HG03060 (cell line): Measurements from ENCODE around the gene TFCP2L1.
"Not testable (repeated sequence)": the region's sequence is repeated elsewhere in the genome, so short reads cannot be mapped to it uniquely, and the experiment has no call there.

Experiments
- ATAC-seq: cut with Tn5 transposase; IDR thresholded peaks from one replicate; pipeline ENCODE4 v1.9.1; 2021; ENCODE audit warnings: low read depth, moderate number of reproducible peaks; ENCODE audit not compliant: unreplicated experiment

The TFCP2L1 gene

DNA sequence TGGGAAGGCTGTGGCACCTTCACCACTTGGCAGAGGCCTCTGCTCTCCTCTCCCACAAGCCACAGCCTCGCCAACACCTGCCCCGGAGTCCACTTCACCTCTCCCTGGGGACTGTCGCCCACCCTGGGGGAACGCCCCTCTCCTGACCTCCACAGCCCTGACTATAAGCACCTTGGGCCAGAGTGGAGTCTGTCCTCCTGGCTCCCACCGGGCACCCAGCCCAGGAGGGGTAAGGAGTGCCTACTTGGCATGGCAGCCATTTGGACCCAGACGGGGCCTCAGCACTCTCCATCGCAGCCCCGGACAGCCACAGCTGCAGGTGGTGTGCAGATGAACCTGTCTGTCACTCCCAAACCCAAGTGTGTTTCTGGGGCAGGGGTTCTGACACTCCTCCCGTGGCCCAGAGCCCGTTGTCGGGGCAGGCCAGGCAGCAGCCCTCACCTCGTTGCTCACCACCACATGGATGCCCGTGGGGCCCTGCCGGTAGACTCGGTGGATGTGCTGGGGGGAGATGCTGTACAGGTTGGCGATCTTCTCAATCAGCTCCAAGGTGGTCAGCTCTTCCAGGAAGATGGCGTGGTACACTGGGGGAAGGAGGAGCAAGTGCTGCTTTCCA, 53.5 kb downstream of the TFCP2L1 start:
- ATAC-seq: no peak

- ATAC-seq: no peak
These were observed 56.5 kb downstream of the TFCP2L1 start for GRCh38 chr2:121228521-121228920.

DNA sequence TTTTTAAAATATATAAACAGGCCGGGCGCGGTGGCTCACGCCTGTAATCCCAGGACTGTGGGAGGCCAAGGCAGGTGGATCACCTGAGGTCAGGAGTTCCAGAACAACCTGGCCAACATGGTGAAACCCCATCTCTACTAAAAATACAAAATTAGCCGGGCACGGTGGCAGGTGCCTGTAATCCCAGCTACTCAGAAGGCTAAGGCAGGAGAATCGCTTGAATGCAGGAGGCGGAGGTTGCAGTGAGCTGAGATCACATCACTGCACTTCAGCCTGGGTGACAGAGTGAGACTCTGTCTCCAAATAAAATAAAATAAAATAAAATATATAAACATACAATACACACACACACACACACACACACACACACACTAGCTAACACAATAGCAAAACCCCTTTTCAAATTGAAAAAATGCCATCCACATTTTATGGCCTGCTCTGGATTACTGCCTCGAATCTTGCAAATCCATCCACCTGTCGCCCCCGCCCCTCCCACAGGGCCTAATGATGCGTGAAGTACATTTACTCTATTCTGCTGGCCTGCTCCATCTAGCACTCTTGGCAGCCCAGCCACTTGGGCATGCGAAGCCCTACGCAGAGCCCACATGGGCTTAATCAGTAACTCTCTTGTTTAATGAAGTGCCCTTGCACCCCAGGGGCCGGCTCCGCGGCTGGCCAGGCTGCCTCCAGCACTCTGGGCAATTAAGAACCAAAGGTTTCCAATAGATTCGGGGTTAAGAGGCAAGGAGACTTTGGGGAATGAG, 57.4 kb downstream of the TFCP2L1 start:
- not testable (repeated sequence) for ATAC-seq

- not testable (repeated sequence) for ATAC-seq
These were observed 59.3 kb downstream of the TFCP2L1 start for GRCh38 chr2:121225681-121226080.

DNA sequence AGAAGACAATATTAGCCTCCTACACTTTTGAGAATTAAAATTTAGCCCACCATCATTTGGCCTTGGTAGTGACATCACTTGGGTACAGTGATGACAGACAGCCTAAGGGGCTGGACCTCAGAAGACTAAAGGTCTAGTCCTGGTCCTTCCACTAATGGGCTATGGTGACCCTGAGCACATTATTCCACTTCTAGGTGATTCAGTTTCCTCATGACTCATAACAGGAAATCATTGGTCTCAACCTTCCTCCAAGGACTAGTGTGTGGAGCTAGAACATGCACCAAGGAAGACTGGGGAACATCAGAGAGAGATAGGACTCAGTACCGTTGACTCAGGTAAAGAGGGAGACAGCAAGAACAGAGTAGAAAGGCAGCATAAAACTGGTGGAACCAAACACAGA, 64.0 kb downstream of the TFCP2L1 start:
- ATAC-seq: no peak

- no peak for ATAC-seq
These were observed 65.1 kb downstream of the TFCP2L1 start for GRCh38 chr2:121219866-121220265.

- no peak for ATAC-seq
These were observed 66.5 kb downstream of the TFCP2L1 start for GRCh38 chr2:121218386-121218938.

DNA sequence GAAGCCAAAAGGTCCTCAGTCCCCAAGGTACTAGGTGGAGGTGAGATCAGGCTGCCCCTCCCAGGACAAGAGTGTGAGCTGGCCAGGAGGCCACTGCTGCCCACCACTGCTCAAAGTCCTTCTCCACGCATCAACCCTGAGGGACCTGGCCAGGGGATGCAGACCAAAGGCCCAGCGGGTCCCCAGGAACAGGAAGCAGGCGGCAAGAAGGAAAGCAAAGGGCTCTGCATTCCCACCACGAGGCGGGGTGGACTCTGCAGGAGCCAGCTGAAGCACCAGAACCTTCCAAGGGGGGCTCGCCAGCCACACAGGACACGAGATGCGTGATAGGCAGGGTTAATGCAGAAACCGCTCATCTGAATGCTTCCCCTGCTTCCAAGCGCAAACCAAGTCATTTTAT, 67.4 kb downstream of the TFCP2L1 start:
- ATAC-seq: no peak

DNA sequence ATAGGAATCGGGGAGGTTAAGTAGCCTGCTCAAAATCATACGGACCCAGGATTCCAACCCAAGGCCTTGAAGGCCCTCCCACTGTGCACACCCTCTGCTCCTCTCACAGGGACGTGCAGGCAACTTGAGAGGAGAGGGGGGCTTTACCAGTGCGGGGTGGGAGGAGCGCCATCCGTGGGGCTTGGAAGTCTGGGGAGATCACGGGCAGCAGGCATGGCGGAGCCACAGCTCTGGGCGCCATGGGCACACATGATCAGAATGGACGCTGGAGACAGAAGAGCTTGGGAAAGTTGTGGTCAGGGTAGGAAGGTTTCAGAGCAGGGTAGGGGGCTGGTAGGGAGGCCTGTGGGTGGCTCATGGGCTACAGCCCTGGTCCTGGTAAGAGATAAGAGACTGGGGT, 70.7 kb downstream of the TFCP2L1 start:
- no peak for ATAC-seq

DNA sequence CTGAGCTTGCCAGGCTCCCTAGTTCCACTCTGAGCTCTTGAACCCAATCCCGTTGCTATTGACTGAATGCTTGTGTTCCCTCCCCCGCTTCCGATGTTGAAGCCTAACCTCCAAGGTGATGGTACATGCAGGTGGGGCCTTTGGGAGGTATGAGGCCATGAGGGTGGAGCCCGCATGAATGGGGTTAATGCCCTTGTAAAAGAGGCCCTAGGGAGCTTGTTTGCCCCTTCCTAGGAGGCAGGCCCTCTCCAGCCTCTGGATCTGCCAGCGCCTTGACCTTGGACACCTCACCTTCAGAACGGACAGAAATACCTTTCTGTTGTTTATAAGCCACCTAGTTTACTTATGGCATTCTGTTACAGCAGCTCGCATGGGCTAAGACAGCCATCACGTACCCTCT, 71.6 kb downstream of the TFCP2L1 start:
- ATAC-seq: no peak

GRCh38 chr2:121212661-121213325, 72.2 kb downstream of the TFCP2L1 start:
- ATAC-seq: no peak

DNA sequence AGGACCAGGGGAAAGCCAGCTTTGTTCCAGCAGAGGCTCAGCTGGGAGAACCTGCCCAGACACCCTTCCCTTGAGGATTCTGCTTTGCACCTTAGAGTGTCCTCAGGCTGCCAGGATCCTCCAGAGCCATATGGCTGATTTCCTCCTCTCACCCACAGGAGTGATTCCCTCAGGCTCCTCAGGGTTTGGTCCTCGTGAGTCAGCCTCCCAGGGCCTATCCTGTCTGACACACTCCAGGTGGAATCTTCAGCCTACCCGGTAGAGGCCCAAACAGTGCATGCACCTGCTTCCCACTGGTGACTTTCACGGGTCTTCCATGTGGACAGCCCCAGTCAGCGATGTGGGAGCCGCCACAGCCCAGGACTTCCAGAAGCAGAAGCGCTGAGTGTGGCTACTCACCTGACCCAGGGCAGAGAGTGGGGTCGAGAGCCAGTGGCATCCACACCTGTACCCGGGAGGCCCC, 73.3 kb downstream of the TFCP2L1 start:
- no peak for ATAC-seq

DNA sequence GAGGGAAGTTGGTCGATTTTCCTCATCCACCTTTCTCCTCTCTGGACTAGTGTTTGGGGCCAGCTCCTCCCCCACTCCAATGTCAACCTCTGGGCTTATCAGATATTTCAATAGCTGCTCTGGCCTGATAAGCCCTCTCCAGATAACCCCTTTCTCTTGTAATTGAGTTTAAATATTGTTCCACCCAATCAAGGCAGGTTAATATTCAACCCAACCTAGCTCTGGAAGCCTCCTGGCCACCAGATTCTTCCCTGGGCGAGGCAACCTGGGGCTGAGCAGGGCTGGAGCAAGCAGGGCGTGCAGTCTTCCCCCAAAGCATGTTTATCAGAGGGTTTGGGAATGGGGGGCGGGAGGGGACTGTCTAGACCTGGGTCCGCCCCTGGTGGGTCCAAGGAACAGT, 73.8 kb downstream of the TFCP2L1 start:
- no peak for ATAC-seq

- ATAC-seq: no peak
These were observed 74.3 kb downstream of the TFCP2L1 start for GRCh38 chr2:121210691-121211090.

GRCh38 chr2:121209014-121209610, 75.9 kb downstream of the TFCP2L1 start:
- ATAC-seq: no peak

- no peak for ATAC-seq
These were observed 77.5 kb downstream of the TFCP2L1 start for GRCh38 chr2:121207494-121207893.

DNA sequence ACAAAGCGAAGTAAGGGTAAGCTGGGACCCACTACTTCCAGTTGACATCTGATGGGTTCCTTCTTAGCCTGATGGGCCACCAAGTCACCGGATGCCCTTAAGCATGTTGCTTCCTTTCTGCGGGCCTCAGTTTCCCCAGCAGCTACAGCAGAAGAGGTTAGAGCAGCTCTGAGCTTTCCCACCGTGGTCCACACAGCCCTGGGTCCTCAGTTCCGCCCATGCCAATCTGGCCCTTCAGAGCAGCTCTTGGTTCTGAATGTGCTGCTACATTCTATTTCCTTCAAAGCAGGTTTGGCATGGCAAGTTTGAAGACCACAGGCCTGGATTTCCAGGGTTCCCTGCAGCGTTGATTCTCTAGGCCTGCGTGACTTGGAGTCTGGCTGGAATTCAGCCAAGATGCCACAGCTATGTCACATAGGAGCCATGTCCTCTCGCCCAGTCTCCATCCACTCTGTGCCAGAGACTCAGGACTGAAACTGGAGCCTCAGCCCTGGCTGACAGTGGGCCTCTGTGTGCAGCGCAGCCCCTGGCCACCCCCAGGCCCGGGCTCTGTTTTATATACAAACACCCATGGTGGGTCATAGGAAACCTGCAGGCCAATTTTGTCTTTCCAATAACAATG, 79.6 kb downstream of the TFCP2L1 start:
- no peak for ATAC-seq

DNA sequence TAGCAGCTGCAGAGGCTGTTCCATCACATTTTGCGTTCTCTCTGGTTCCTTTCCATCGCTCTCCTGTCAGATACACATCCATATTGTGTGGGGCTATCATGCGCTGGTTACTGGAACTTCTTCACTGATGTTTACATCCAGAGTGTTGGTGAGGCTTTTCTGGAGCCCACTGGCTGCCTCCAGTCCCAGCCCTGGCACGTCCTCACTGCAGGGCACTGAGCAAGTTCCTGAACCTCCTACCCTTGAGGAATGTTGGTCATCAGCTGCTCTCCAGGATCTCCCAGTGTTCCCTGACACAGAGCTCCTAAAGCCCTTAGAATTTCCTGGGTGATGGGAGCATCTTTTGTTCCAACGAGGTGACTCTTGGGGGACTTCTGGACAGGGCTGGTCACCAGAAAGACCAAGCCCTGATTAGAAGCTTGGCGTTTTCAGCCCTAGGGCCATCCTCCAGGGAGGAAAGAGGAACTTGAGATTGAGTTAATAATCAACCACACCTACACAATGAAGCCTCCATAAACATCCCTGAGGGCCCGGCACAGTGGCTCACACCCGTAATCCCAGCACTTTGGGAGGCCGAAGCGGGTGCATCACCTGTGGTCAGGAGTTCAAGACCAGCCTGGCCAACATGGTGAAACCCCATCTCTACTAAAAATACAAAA, 81.3 kb downstream of the TFCP2L1 start:
- ATAC-seq: no peak

DNA sequence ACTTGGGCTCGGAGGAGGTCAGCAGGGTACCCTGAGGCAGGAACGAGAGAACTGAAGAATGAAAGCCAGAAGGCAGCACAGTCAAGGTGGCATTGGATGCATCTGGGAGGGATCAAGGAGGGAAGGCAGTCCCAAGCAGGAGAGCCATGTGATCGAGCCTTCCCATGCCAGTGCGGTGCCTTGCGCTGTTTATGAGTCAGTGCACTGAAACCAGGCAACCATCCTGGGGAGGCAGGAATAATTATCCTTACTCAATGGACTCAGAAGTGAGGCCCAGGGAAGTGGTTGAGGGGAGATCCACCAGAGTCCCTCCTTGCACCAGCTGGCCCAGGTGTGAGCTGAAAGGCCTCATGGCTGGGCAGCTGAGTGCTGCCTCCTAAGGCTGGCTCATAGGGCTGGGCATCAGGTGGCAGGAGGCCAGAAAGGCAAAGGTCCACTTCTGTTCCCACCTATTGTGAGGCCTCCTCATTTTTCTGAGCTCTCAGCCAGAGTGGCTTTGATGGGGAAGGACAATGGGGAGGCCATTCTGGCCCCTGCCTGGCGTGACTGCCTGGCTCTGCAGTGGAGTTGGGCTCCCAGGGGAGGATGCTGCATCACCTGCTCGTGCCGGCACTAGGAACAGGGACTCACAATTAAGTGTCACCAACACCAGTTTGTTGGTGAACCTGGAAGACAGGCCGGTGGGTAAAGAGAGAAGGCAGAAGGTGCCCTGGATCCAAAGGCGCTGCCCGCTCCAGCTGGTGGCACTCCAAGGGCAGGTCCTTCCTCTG, 82.3 kb downstream of the TFCP2L1 start:
- no peak for ATAC-seq
